Measurements from ENCODE around the gene CHD2. TPM values are rescaled to one million over a fixed set of nuclear protein-coding genes. Genes with fewer than 3 reads are reported as not detected.

The CHD2 gene
- total RNA-seq, 1 experiment from 2014 or later = 85.0 TPM

GRCh38 chr15:93040288-93041158, 140.4 kb downstream of the CHD2 start:
- CTCF ChIA-PET = interaction anchor here (0.6 to 0.7 kb wide), 2 partner anchors 10 to 285 kb away, joined by 3 to 4 read pairs; no protein-coding TSS in a partner anchor
- no peak for DNase-seq
- intact Hi-C loops (cut with micrococcal nuclease; ENCODE audit: unreplicated experiment) = no loop called here
- peaks cover 20% of the 10 kb centered on the region for H3K36me3 Mint-ChIP-seq (ENCODE audit: insufficient read depth, unreplicated experiment)
- H3K27ac Mint-ChIP-seq (ENCODE audit: unreplicated experiment) = no peak overlapping the region
- Histone ChIP-seq H3K4me1 (no peaks in the 10 kb centered on the region), H3K27me3 (replicated peaks; ENCODE audit: control insufficient read depth, insufficient read depth, low read length) (no peaks in the 10 kb centered on the region), H3K9me3 (no peaks in the 10 kb centered on the region), H3K36me3 (ENCODE audit: control insufficient read depth, insufficient read depth, low read length) (no peaks in the 10 kb centered on the region), H3K4me3 (ENCODE audit: low read depth, low read length) (no peak overlapping the region)
- POLR2A ChIA-PET = interaction anchor here (0.6 kb wide), 1 partner anchor 291 kb away, joined by 4 read pairs; no protein-coding TSS in a partner anchor
- H3K27me3 Mint-ChIP-seq (ENCODE audit: insufficient read depth, unreplicated experiment) = no peaks in the 10 kb centered on the region
- TF ChIP-seq CTCF (IDR thresholded peaks at IDR 0.05; ENCODE audit: insufficient read depth in 1 of 2, low read depth in 1 of 2, low read length in 1 of 2, severe bottlenecking in 1 of 2, unreplicated experiment in 1 of 2) = no peak
- H3K4me3 Mint-ChIP-seq (ENCODE audit: unreplicated experiment) = no peak overlapping the region
- H3K9me3 Mint-ChIP-seq (ENCODE audit: unreplicated experiment) = no peaks in the 10 kb centered on the region
- no TSS peak for BruUV-seq (replicated peaks)
- H3K4me1 Mint-ChIP-seq (ENCODE audit: low read depth, unreplicated experiment) = no peaks in the 10 kb centered on the region

- peaks cover 6% of the 10 kb centered on the region for H3K9me3 Mint-ChIP-seq (ENCODE audit: unreplicated experiment)
- ChIA-PET CTCF (interaction anchor here (0.7 kb wide), 1 partner anchor 11 kb away, joined by 3 read pairs; no protein-coding TSS in a partner anchor), POLR2A (interaction anchor here (0.5 kb wide), 1 partner anchor 9 kb away, joined by 7 read pairs; no protein-coding TSS in a partner anchor)
- Histone ChIP-seq H3K36me3 (ENCODE audit: control insufficient read depth, insufficient read depth, low read length) (no peaks in the 10 kb centered on the region), H3K4me3 (ENCODE audit: low read depth, low read length) (no peak overlapping the region), H3K4me1 (no peaks in the 10 kb centered on the region), H3K27me3 (replicated peaks; ENCODE audit: control insufficient read depth, insufficient read depth, low read length) (no peaks in the 10 kb centered on the region), H3K9me3 (0 out of 2 replicates have a peak, but pooled peaks cover 5% of the 10 kb centered on the region)
- TF ChIP-seq CTCF (IDR thresholded peaks at IDR 0.05; ENCODE audit: insufficient read depth in 1 of 2, low read depth in 1 of 2, low read length in 1 of 2, severe bottlenecking in 1 of 2, unreplicated experiment in 1 of 2) = no peak
- H3K4me1 Mint-ChIP-seq (ENCODE audit: low read depth, unreplicated experiment) = no peaks in the 10 kb centered on the region
- no peak for DNase-seq
- no TSS peak for BruUV-seq (replicated peaks)
- intact Hi-C loops (cut with micrococcal nuclease; ENCODE audit: unreplicated experiment) = no loop called here
- no peaks in the 10 kb centered on the region for H3K27me3 Mint-ChIP-seq (ENCODE audit: insufficient read depth, unreplicated experiment)
- H3K36me3 Mint-ChIP-seq (ENCODE audit: insufficient read depth, unreplicated experiment) = peaks cover 23% of the 10 kb centered on the region
- H3K27ac Mint-ChIP-seq (ENCODE audit: unreplicated experiment) = no peak overlapping the region
- no peak overlapping the region for H3K4me3 Mint-ChIP-seq (ENCODE audit: unreplicated experiment)
Observed at GRCh38 chr15:93041159-93041547, 141.0 kb downstream of the CHD2 start.

- DNase-seq = no peak
- no peak for TF ChIP-seq CTCF (IDR thresholded peaks at IDR 0.05; ENCODE audit: insufficient read depth in 1 of 2, low read depth in 1 of 2, low read length in 1 of 2, severe bottlenecking in 1 of 2, unreplicated experiment in 1 of 2)
- Histone ChIP-seq H3K27me3 (replicated peaks; ENCODE audit: control insufficient read depth, insufficient read depth, low read length) (no peaks in the 10 kb centered on the region), H3K9me3 (0 out of 2 replicates have a peak, but pooled peaks cover 6% of the 10 kb centered on the region), H3K4me3 (ENCODE audit: low read depth, low read length) (no peak overlapping the region), H3K36me3 (ENCODE audit: control insufficient read depth, insufficient read depth, low read length) (no peaks in the 10 kb centered on the region), H3K4me1 (no peaks in the 10 kb centered on the region)
- intact Hi-C loops (cut with micrococcal nuclease; ENCODE audit: unreplicated experiment) = no loop called here
- ChIA-PET POLR2A (no interaction called here), CTCF (interaction anchor here (0.8 kb wide), 1 partner anchor 35 kb away, joined by 3 read pairs; no protein-coding TSS in a partner anchor)
- no peak overlapping the region for H3K4me3 Mint-ChIP-seq (ENCODE audit: unreplicated experiment)
- peaks cover 12% of the 10 kb centered on the region for H3K9me3 Mint-ChIP-seq (ENCODE audit: unreplicated experiment)
- no peak overlapping the region for H3K27ac Mint-ChIP-seq (ENCODE audit: unreplicated experiment)
- no TSS peak for BruUV-seq (replicated peaks)
- no peaks in the 10 kb centered on the region for H3K27me3 Mint-ChIP-seq (ENCODE audit: insufficient read depth, unreplicated experiment)
- no peaks in the 10 kb centered on the region for H3K4me1 Mint-ChIP-seq (ENCODE audit: low read depth, unreplicated experiment)
- H3K36me3 Mint-ChIP-seq (ENCODE audit: insufficient read depth, unreplicated experiment) = peaks cover 23% of the 10 kb centered on the region
Observed at GRCh38 chr15:93042211-93042610, 142.1 kb downstream of the CHD2 start.

Measured in Caco-2 (cell line).